Adrenal gland (tissue), 12 donors: ENCODE results near the gene KCNN3. TPM values are rescaled to one million over a fixed set of nuclear protein-coding genes. Genes with fewer than 3 reads are reported as not detected.

ENCODE experiments used
- DNase-seq, 7 donors: peaks; one replicate each; pipeline ENCODE4 v3.0.0-alpha.2; 2019 to 2020
- H3K27ac ChIP-seq, 5 donors: fragments of 200-600 bp; sonication (generic) in 4 of 5; 1 replicate in 3 of 5; 2 replicates in 2 of 5; pipeline versions ENCODE4 v1.5.1 to v1.8.0; 2016 to 2020; ENCODE audit warnings: mild to moderate bottlenecking in 1 of 5
- H3K27me3 ChIP-seq: fragments of 200-600 bp; 2 replicates; pipeline ENCODE4 v1.8.0; 2021
- H3K36me3 ChIP-seq, 2 donors: fragments of 200-600 bp; replicated peaks in 1 of 2; 1 replicate in 1 of 2; 2 replicates in 1 of 2; pipeline versions ENCODE4 v1.5.1 to v1.8.0; 2018 to 2022
- H3K4me1 ChIP-seq, 2 donors: fragments of 200-600 bp; replicated peaks in 1 of 2; 1 replicate in 1 of 2; 2 replicates in 1 of 2; pipeline versions ENCODE4 v1.5.1 to v1.8.0; 2018 to 2021
- H3K4me3 ChIP-seq, 4 donors: fragments of 200-600 bp; sonication (generic) in 3 of 4; one replicate each; pipeline ENCODE4 v1.5.1; 2016 to 2018
- H3K9me3 ChIP-seq, 3 donors: fragments of 200-600 bp; sonication (generic) in 1 of 3; replicated peaks in 1 of 3; 1 replicate in 2 of 3; 2 replicates in 1 of 3; pipeline versions ENCODE4 v1.5.1 to v1.8.0; 2016 to 2021
- POLR2A ChIP-seq, 2 donors: fragments of 450-650 bp; IDR thresholded peaks; one replicate each; pipeline ENCODE4 v1.6.1; 2017; ENCODE audit warnings: antibody characterized with exemption in 2 of 2, mild to moderate bottlenecking in 2 of 2, moderate library complexity in 1 of 2
- WGBS, 4 donors: extraction: QIAGEN DNeasy Blood & Tissue Kit in 2 of 4; methylation state at CpG; one replicate each; pipeline versions ENCODE4 v1.1.5 to v1.1.7; 2013 to 2017; 5-methylcytosine and 5-hydroxymethylcytosine counted together
- intact Hi-C, 2 donors: fragments of 100-400 bp; cut with DNase I; formaldehyde crosslinking; loops; one replicate each; pipeline versions ENCODE4 v1.14.1 to v1.15.0; 2022 to 2023
- polyA plus RNA-seq, 3 donors: library from polyadenylated mRNA; stranded (reverse); fragments of 200-250 nt in 2 of 3; fragments of 350-450 nt in 1 of 3; fragmentation: Illumina TruSeq in 1 of 3; extraction: RNeasy Lipid Tissue Mini Kit (QIAGEN cat#74804) in 1 of 3; gene quantifications; one replicate each; pipeline ENCODE4 v1.2.3, GENCODE V29; 2013 to 2014
- total RNA-seq, 9 donors: library from RNA; depleted of rRNA in 4 of 9; stranded (reverse); fragments of >200 nt in 4 of 9; fragments of 120-200 nt in 1 of 9; fragmentation: NEBNext Ultra II Directional in 1 of 9; extraction: Animal tissue kit (Norgen Biotek cat#: 25700) in 1 of 9; gene quantifications; one replicate each; pipeline versions ENCODE4 v1.1.0 to v1.2.4, GENCODE V29; 2013 to 2023
- TF ChIP-seq, protein P1 (sequence below), 6 experiments: fragments of 450-650 bp in 4 of 6; fragments of 200-600 bp in 2 of 6; sonication (generic) in 1 of 6; IDR thresholded peaks; 1 replicate in 5 of 6; 2 replicates in 1 of 6; pipeline versions ENCODE4 v1.5.1 to v1.8.0; 2016 to 2021; ENCODE audit warnings: antibody characterized with exemption in 6 of 6, mild to moderate bottlenecking in 2 of 6, moderate library complexity in 1 of 6
- donor health status: healthy with polysubstance abuse.
- donor health status: Bipolar disorder and iron deficiency.
- donor health status: DM: yes; HTN: yes; CAD: no.
- donor health status: DM: no; HTN: no; CAD: no.
- donor health status: DM: no; HTN: no; CAD: no.
- donor health status: DM: yes; HTN: yes; CAD: no.

KCNN3 gene
- total and polyA plus RNA-seq, 12 donors: 0.17 to 2.3 (median 0.97) TPM

- H3K4me1 ChIP-seq: no peaks in the 10 kb centered on the region
- H3K4me3 ChIP-seq: no peak overlapping the region
- no peak overlapping the region for H3K27ac ChIP-seq
- no peaks in the 10 kb centered on the region for H3K27me3 ChIP-seq
- no peak for DNase-seq
- TF ChIP-seq POLR2A (IDR thresholded peaks at IDR 0.05): no peak
- TF ChIP-seq, protein P1, sequence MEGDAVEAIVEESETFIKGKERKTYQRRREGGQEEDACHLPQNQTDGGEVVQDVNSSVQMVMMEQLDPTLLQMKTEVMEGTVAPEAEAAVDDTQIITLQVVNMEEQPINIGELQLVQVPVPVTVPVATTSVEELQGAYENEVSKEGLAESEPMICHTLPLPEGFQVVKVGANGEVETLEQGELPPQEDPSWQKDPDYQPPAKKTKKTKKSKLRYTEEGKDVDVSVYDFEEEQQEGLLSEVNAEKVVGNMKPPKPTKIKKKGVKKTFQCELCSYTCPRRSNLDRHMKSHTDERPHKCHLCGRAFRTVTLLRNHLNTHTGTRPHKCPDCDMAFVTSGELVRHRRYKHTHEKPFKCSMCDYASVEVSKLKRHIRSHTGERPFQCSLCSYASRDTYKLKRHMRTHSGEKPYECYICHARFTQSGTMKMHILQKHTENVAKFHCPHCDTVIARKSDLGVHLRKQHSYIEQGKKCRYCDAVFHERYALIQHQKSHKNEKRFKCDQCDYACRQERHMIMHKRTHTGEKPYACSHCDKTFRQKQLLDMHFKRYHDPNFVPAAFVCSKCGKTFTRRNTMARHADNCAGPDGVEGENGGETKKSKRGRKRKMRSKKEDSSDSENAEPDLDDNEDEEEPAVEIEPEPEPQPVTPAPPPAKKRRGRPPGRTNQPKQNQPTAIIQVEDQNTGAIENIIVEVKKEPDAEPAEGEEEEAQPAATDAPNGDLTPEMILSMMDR (IDR thresholded peaks at IDR 0.05): no peak
- H3K9me3 ChIP-seq: peaks cover 0 to 4% (median 0%) of the 10 kb centered on the region in 3 donors
- intact Hi-C loops: no loop called here
- H3K36me3 ChIP-seq: no peaks in the 10 kb centered on the region
- 94 to 100% (median 98%) methylated on average over 2 of the region's 2 CpGs for WGBS, 4 donors
Observed at GRCh38 chr1:154778275-154778674, 91.8 kb downstream of the KCNN3 start.

GRCh38 chr1:154777781-154778180 is 92.3 kb downstream of the KCNN3 start:
- TF ChIP-seq, protein P1 (IDR thresholded peaks at IDR 0.05): no peak
- no peak for TF ChIP-seq POLR2A (IDR thresholded peaks at IDR 0.05)
- intact Hi-C loops: no loop called here
- H3K27ac ChIP-seq: no peak overlapping the region
- no peaks in the 10 kb centered on the region for H3K27me3 ChIP-seq
- H3K4me1 ChIP-seq: no peaks in the 10 kb centered on the region
- WGBS, 4 donors: 74 to 98% (median 85%) methylated on average over 5 of the region's 5 CpGs
- DNase-seq: no peak
- no peak overlapping the region for H3K4me3 ChIP-seq
- H3K36me3 ChIP-seq: no peaks in the 10 kb centered on the region
- H3K9me3 ChIP-seq: peaks cover 0 to 4% (median 0%) of the 10 kb centered on the region in 3 donors

- intact Hi-C loops: no loop called here
- Histone ChIP-seq H3K4me3 (no peak overlapping the region), H3K27ac (no peak overlapping the region), H3K4me1 (no peaks in the 10 kb centered on the region), H3K9me3 (peaks cover 0 to 4% (median 0%) of the 10 kb centered on the region in 3 donors), H3K36me3 (no peaks in the 10 kb centered on the region), H3K27me3 (no peaks in the 10 kb centered on the region)
- no peak for DNase-seq
- no peak for TF ChIP-seq POLR2A (IDR thresholded peaks at IDR 0.05)
- TF ChIP-seq, protein P1 (IDR thresholded peaks at IDR 0.05): no peak
- WGBS, 4 donors: 87 to 96% (median 90%) methylated on average over 5 of the region's 5 CpGs
Observed at GRCh38 chr1:154777154-154777553, 92.9 kb downstream of the KCNN3 start.

- intact Hi-C loops: no loop called here
- peaks cover 0 to 4% (median 0%) of the 10 kb centered on the region in 3 donors for H3K9me3 ChIP-seq
- peak in 1 of 7 donors; percentile 68 for DNase-seq
Observed at GRCh38 chr1:154775621-154776605, 94.2 kb downstream of the KCNN3 start.

More at GRCh38 chr1:154775621-154776605, 94.2 kb downstream of the KCNN3 start:
- Histone ChIP-seq H3K27me3 (no peaks in the 10 kb centered on the region), H3K27ac (no peak overlapping the region), H3K36me3 (no peaks in the 10 kb centered on the region), H3K4me3 (no peak overlapping the region), H3K4me1 (no peaks in the 10 kb centered on the region)
- TF ChIP-seq POLR2A (IDR thresholded peaks at IDR 0.05): no peak
- TF ChIP-seq, protein P1 (IDR thresholded peaks at IDR 0.05): no peak
- 77 to 89% (median 87%) methylated on average over 17 of the region's 17 CpGs for WGBS, 4 donors
